Measurements from ENCODE around the gene COA4.
"Not testable (repeated sequence)": the region's sequence is repeated elsewhere in the genome, so short reads cannot be mapped to it uniquely, and the experiment has no call there.

Gene COA4

DNA sequence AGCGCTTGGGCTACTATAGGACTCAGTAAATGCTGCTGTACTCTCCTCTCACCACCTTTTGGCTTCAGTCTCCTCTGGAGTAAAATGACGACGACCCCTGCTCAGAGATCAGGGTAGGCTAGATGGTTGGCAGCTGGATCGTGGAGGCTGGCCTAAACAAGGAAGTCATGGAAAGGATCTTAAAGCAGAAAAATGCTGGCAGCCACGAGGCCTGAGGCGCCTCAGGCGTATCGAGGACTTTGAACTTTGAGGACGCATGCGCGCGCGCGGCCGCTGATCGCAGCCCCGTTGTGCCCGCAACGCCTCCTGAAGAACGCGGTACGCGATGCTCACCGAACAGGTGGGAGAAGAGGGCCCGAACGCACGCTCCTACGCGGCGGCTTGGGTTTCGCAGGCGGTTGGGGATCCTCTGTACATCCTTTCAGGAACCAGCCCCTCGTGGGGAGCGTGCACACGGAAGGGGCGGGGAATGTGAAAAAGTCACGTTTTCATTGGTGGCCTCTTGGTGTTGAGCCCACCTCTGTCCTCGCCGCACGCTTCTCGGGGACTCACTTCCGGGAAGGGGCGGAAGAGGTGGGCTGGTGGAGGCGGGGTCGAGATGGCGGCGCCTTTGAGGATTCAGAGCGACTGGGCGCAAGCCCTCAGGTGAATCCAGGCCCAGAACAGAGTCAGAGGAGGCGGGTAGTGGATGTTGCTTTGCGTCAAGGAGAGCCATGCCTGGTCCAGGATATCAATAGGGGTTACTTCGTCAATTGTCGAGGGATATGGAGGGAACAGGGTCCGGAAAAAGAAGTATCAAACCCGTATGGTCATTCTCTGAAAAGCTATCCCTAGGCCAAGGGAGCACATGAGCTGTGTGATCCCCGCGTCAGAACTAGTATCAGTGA lies at the start of gene COA4, which contains the start of gene PAAF1:
COA4 (minus strand) TSS at position 423 of the 887 bp plus-strand sequence. CDS start 3,468 bp downstream, outside the sequence.
PAAF1 (plus strand) TSS at position 576 of the 887 bp plus-strand sequence; CDS start at position 599, 23 bp downstream.
- peak; percentile 88 for DNase-seq

- DNase-seq: no peak
Measured at GRCh38 chr11:73921180-73921579, 44.5 kb upstream of the COA4 start.

DNA sequence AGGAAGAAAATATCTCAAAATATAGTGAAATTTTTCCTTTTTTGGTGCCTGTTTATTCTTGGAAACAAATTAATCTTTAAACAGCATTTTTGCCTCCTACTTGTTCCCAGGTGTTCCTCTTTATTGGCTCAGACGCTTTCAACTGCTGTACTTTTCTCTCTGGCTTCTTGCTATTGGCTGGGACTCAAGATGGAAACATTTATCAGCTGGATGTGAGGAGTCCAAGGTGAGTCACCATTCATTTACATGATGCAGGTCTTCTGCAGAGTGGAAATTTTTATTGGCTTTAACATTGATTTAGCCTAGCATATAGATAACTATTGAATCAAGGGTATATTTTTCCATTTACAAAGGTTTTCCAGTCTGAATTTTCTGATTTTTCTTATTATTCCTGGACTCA lies 39.8 kb upstream of the COA4 start:
- no peak for DNase-seq

GRCh38 chr11:73914284-73914683 lies 37.6 kb upstream of the COA4 start:
- DNase-seq: no peak

DNA sequence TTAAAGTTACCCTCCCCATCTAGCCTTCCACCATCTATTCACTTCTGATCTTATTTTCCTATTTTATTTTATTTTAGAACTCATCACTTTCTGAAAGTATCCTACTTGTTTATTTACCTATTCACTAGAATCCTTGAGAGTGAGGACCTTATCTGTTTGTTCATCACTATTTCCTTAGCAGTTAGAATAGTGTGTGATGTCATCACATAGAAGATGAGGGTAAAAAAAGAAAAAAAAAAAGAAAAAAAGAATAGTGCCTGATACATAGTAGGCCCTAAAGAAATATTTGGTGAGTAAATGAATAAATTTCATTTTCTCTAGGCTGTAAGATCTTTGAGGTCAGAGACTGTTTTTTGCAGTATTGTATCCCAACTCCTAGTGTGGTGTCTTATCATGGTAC lies 36.8 kb upstream of the COA4 start:
- DNase-seq: no peak

DNA sequence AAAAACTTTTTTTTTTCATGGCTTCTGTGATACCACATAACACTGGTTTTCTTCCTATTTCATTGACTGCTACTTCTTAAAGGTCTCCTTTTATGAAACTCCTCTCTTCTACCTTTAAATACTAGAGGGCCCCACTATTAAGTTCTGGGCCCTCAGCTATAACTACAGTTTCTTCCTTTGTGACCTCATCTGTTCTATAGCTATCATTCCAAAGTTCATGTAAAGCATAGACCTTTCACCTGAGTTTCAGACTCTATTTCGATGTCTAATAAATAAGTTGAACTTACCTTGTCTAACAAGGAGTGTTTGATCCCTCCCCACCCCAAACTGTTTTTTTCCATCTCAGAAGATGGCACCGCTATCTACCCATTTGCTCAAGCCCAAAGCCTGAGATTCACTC lies 35.4 kb upstream of the COA4 start:
- DNase-seq: no peak

- no peak for DNase-seq
Measured at GRCh38 chr11:73907191-73907590, 30.5 kb upstream of the COA4 start.

DNA sequence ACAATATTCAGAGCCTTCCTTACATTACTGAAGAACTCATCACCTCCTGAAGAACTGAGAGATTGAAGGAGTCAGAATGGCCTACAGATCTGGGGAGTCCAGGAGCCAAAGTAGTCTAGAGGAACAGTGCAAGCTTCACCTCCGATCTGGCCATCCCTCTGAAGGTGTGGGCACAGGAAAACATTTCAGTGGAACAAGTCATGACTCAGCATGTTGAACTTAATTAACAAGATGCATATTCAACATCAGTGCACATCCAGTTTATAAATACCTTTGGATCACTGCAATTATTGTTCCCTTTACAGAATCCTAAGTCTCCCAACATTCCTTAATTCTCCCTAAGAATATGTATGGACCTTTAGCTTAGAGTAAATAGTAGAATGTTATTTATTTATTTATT lies 25.7 kb upstream of the COA4 start:
- DNase-seq: no peak

DNA sequence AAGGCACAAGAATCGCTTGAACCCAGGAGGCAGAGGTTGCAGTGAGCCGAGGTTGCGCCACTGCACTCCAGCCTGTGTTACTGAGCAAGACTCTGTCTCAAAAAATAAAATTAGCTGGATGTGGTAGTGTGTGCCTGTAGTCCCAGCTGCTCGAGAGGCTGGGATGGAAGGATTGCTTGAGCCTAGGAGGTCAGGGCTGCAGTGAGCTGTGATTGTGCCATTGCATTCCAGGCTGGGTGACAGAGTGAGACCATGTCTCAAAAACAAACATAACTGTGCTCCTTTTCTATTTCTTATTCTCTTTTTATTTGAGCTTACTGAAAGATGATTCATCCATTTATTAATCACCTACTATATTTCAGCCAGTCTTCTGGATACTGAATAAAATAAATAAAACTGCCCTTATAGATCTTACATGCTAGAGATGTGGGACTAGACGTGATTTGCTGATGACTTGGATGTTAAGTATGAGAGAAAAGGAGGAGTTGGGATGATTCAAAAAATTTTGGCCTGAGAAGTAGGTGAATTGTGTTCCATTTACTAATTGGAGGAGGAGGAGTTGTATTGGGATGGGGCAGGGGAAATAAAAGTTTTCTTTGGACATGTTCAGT lies 18.2 kb upstream of the COA4 start:
- DNase-seq: no peak

DNA sequence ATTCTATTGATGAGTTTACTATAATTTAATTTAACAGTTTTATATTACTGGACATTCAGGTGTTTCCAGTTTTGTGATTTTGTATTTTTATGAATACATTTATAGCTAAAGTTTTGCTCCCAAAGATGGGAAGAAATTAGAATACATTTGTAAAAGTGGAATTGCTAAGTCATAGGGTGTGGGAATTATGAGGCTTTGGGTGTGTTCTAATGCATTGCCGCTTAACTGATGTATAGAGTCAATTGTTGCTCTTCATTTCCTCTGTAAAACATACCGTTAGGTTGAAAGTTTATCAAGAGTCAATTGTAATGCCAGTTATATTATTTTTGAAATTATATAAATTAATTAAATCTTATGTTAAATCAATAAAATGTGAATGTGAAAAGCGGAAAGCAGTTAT lies 16.4 kb upstream of the COA4 start:
- no peak for DNase-seq

DNA sequence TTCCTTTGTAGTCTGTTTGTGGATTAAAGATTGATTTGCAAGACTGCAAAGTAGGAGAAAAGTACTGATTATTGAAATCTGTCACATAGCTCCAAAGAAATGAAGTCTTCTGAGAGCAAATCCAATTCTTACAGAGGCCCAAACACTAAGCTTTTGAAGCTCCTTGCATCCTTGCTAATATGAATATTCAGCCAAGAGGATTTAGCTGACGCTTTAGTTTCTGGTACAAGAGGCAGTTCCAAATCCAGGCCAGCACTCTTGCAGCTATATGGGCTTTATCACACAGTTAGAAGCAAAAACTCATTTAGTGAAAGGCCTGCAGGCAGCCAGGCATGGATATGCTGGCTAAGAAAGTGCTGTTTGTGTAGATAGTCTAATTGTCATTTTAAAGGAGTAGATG lies 12.9 kb upstream of the COA4 start:
- DNase-seq: no peak

- no peak for DNase-seq
Measured at GRCh38 chr11:73889019-73889418, 12.4 kb upstream of the COA4 start.

GRCh38 chr11:73888244-73888643 lies 11.6 kb upstream of the COA4 start:
- no peak for DNase-seq

DNA sequence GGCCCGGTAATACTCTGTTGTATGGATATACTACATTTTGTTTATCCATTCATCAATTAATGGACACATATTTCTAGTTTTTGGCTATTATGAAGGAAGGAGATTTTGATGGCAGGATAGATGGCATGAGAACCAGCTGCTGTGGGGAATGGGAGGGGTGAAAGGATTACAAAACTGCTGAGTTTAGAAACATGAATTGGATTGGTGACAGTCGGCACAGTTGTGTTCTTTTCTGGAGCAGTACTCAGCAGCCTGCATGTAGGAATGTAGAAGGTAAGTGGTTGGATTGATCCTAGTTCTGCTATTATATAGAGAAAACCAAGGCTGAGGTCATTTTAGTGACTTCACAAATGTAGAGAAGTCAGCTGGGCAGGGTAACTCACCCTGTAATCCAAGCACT lies 7.2 kb upstream of the COA4 start:
- no peak for DNase-seq

DNA sequence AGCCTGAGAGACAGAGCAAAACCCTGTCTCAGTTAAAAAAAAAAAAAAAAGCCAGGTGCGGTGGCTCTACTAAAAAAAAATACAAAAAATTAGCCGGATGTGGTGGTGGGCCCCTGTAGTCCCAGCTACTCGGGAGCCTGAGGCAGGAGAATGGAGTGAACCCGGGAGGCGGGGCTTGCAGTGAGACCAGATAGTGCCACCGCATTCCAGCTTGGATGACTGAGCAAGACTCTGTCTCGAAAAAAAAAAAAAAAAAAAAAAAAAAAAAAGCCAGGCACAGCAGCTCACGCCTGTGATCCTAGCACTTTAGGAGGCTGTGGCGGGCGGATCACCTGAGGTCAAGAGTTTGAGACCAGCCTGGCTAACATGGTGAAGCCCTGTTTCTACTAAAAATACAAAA lies 3.8 kb upstream of the COA4 start:
- DNase-seq: not testable (repeated sequence)

- DNase-seq: no peak
Measured at GRCh38 chr11:73878771-73879170, 2.1 kb upstream of the COA4 start.

DNA sequence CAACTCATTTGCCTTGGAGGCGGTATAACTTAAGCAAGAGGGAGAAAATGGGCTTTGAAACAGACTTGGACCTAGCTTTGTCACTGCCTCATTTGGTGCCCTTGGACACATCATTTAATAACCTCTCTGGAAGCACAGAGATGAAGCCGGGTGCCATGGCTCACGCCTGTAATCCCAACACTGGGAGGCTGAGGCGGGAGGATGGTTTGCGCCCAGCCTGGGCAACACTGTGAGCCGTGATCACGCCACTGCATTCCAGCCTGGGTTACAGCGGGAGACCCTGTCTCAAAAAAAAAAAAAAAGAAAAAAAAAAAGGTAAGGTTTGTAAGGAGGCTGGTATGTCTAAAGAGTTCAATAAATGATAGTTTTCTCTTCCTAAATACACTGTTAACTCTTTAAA lies 806 bp downstream of the COA4 start:
- no peak for DNase-seq

DNA sequence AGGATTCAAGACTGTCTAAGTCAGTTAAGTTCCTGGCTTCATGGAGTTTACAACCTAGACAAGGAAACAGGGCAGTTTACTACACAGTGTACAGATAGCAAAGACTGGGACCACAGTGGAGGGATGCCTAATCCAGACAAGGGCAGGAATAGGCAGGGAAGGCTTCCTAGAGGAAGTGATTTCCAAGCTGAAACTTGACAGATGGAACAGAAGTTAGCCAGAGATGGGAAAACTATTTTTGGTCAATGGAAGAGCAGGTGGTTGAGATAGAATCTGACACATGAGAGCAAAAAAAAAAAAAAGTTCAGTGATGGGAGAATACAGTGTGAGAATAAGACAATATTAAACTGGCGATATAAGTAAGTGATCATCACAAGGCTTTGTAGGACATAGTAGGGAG lies 1.3 kb downstream of the COA4 start:
- DNase-seq: no peak

- DNase-seq: no peak
Measured at GRCh38 chr11:73872749-73873357, 3.8 kb downstream of the COA4 start.

DNA sequence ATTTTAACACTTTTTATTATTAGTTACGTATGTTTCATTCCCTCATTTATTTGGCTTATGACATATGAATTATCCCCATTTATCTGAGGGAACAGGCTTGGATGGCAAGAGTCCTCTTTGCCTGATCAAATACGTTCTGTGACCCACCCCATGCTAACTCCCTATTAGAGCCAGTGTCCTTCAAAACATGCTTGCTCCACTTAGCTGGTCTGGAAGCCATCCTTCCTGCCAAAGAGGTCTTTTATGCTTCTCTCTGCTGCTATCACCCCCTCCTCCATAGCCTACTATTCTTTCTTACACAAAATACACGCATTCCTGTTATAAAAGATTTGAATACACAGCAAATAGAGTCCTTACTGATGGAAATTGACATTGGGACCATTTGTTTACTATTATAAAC lies 6.4 kb downstream of the COA4 start:
- DNase-seq: no peak

GRCh38 chr11:73869332-73869949 lies 7.2 kb downstream of the COA4 start:
- no peak for DNase-seq

DNA sequence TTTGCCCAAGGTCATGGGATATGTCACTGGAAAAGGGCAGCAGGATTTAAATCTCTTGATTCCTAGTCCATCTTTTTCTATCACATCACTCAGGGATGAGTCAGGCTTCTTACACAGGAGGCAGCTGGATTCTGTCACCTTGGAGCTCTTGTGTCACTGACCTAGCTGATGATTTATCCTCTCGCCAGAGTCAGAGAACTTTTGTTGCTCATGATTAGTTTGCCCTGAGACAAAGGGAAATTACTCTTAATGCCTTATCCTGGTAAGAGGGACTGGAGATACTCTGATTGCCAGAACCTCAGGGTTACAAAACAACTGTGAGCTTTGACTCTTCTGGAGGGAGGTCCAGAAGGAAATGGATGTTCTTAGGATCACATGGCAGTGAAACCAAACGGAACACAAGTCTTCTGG lies 10.1 kb downstream of the COA4 start:
- no peak for DNase-seq

DNA sequence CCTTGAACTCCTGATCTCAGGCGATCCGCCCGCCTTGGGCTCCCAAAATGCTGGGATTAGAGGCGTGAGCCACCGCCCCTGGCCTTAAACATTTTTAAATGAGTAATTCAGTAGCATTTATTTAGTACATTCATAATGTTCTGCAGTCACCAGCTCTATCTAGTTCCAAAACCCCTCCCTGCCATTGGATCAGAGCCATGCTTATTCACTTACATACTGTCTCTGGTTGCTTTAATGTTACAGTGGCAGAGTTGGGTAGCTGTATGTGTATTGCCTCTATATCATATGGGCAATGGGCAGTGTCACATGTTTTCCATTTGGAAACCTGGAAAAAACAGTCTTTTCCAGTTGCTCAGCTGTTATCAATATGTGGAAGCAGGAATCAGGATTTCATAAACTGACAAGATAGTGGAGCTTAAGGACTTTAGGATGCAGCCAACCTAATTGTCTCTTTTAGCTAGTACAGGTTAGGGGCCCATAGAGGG lies 10.5 kb downstream of the COA4 start:
- DNase-seq: no peak
